Tibial artery (tissue), 4 donors: Measurements from ENCODE around the gene PRDM16.

ENCODE experiments used
- DNase-seq, 2 donors: peaks; one replicate each; pipeline ENCODE4 v3.0.0-alpha.2; 2019
- H3K27ac ChIP-seq, 2 donors: fragments of 200-600 bp; sonication (generic) in 1 of 2; 1 replicate in 1 of 2; 2 replicates in 1 of 2; pipeline ENCODE4 v1.5.1; 2018 to 2019; ENCODE audit warnings: mild to moderate bottlenecking in 1 of 2
- H3K27me3 ChIP-seq, 2 donors: fragments of 200-600 bp; sonication (generic) in 1 of 2; one replicate each; pipeline versions ENCODE4 v1.5.1 to v1.6.0; 2016 to 2019
- H3K36me3 ChIP-seq, 3 donors: fragments of 200-600 bp; sonication (generic) in 2 of 3; one replicate each; pipeline ENCODE4 v1.5.1; 2016 to 2019; ENCODE audit warnings: mild to moderate bottlenecking in 2 of 3
- H3K4me1 ChIP-seq, 4 donors: fragments of 200-600 bp; sonication (generic) in 2 of 4; 1 replicate in 3 of 4; 2 replicates in 1 of 4; pipeline ENCODE4 v1.5.1; 2016 to 2019
- H3K4me3 ChIP-seq, 2 donors: fragments of 200-600 bp; sonication (generic) in 1 of 2; 1 replicate in 1 of 2; 2 replicates in 1 of 2; pipeline ENCODE4 v1.5.1; 2018 to 2019; ENCODE audit warnings: mild to moderate bottlenecking in 2 of 2
- H3K9me3 ChIP-seq, 3 donors: fragments of 200-600 bp; sonication (generic) in 1 of 3; one replicate each; pipeline ENCODE4 v1.5.1; 2016 to 2019
- CTCF ChIP-seq, 2 experiments: fragments of 200-600 bp in 1 of 2; fragments of 450-650 bp in 1 of 2; IDR thresholded peaks; one replicate each; pipeline ENCODE4 v1.5.1; 2017 to 2019; ENCODE audit warnings: antibody characterized with exemption in 2 of 2, mild to moderate bottlenecking in 1 of 2, moderate library complexity in 1 of 2
- intact Hi-C: fragments of 100-400 bp; cut with DNase I; formaldehyde crosslinking; loops from one replicate; pipeline ENCODE4 v1.15.0; 2023; ENCODE audit warnings: low total_unique reads

Gene PRDM16

DNA sequence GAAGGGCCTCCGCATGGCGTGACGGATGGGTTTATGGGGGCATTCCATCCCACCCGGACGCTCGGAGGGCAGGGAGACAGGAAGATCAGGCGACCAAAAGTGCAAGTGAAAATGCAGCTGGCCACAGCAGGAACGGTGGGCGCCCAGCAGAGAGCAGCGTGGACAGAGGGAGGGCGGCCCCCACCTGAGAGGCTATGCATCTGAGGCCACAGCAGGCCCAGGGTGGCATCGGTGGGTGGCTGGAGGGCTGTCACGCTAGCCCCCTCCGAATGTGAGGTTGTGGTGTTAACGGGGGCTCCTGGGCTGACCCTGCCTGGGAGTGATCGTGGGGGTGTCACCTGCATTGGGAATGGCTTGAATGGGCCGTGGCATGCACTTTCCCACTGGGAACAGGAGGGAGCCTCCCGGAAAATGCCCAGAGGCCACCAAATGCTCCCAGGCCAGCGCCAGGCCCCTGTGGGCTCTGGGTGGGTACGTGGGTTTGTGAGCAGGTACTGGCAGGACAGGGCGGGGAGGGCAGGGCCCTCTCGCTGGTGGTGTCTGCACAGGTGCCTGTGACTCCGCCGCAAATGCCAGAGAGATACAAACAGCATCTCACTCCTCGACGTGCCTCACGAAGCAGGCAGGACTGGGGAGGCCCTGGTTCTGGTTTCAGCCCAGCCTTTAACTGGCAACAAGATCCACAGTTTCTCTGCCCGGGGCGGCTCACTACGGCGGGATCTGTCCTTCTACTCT, 172.8 kb downstream of the PRDM16 start:
- intact Hi-C loops: loop anchor here (10.0 kb wide), 1 partner anchor 767 kb away; the partner anchor contains the start of gene PLCH2
- no peak for TF ChIP-seq CTCF (IDR thresholded peaks at IDR 0.05)
- H3K27me3 ChIP-seq: no peaks in the 10 kb centered on the region
- H3K27ac ChIP-seq: peak overlapping the region; percentile 62 to 84
- DNase-seq: no peak
- H3K4me1 ChIP-seq: peaks cover 0 to 57% (median 29%) of the 10 kb centered on the region in 4 donors
- H3K36me3 ChIP-seq: peaks cover 0 to 17% (median 14%) of the 10 kb centered on the region in 3 donors
- peaks cover 0 to 9% (median 6%) of the 10 kb centered on the region in 3 donors for H3K9me3 ChIP-seq
- H3K4me3 ChIP-seq: no peak overlapping the region

GRCh38 chr1:3242408-3243260, 173.6 kb downstream of the PRDM16 start:
- no peak for DNase-seq
- Histone ChIP-seq H3K4me1 (peaks cover 0 to 56% (median 28%) of the 10 kb centered on the region in 4 donors), H3K9me3 (peaks cover 0 to 9% (median 6%) of the 10 kb centered on the region in 3 donors), H3K27me3 (no peaks in the 10 kb centered on the region), H3K27ac (peak overlapping the region; percentile 32 to 84), H3K4me3 (no peak overlapping the region), H3K36me3 (peaks cover 0 to 17% (median 14%) of the 10 kb centered on the region in 3 donors)
- TF ChIP-seq CTCF (IDR thresholded peaks at IDR 0.05): no peak
- intact Hi-C loops: loop anchor here (10.0 kb wide), 1 partner anchor 768 kb away; the partner anchor contains the start of gene PLCH2

- no peaks in the 10 kb centered on the region for H3K27me3 ChIP-seq
- H3K36me3 ChIP-seq: peaks cover 0 to 17% (median 14%) of the 10 kb centered on the region in 3 donors
- TF ChIP-seq CTCF (IDR thresholded peaks at IDR 0.05): no peak
- H3K4me1 ChIP-seq: peaks cover 0 to 56% (median 26%) of the 10 kb centered on the region in 4 donors
- peaks cover 0 to 9% (median 6%) of the 10 kb centered on the region in 3 donors for H3K9me3 ChIP-seq
- intact Hi-C loops: loop anchor here (10.0 kb wide), 1 partner anchor 769 kb away; the partner anchor contains the start of gene PLCH2
- no peak overlapping the region for H3K27ac ChIP-seq
- H3K4me3 ChIP-seq: no peak overlapping the region
- no peak for DNase-seq
Observed at GRCh38 chr1:3243304-3243703, 174.3 kb downstream of the PRDM16 start.

GRCh38 chr1:3244025-3244926, 175.3 kb downstream of the PRDM16 start:
- intact Hi-C loops: loop anchor here (10.0 kb wide), 1 partner anchor 769 kb away; the partner anchor contains the start of gene PLCH2
- no peak for DNase-seq
- no peak for TF ChIP-seq CTCF (IDR thresholded peaks at IDR 0.05)
- no peak overlapping the region for H3K27ac ChIP-seq
- peaks cover 0 to 4% (median 0%) of the 10 kb centered on the region in 3 donors for H3K9me3 ChIP-seq
- H3K27me3 ChIP-seq: no peaks in the 10 kb centered on the region
- no peak overlapping the region for H3K4me3 ChIP-seq
- peaks cover 0 to 58% (median 27%) of the 10 kb centered on the region in 4 donors for H3K4me1 ChIP-seq
- H3K36me3 ChIP-seq: peaks cover 0 to 17% (median 14%) of the 10 kb centered on the region in 3 donors

DNA sequence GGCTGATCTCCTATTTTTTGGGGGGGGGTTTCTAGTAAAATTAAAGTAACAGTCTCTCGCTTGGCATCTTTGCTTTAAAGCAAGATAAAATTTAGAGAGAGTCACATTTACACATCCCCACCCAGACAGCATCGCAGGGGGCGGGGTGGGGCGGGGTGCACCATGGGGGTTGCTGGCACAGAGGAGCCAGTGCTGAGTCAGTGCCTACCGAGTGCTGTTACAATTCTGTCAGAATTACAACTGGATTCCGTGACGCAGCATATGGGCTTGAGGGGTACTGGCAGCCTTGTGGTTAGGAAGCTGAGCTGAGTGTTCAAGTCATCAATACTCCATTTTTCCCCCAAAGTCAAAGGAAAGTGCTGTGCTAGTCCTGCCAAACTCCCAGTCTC, 175.9 kb downstream of the PRDM16 start:
- TF ChIP-seq CTCF (IDR thresholded peaks at IDR 0.05): no peak
- no peak for DNase-seq
- peaks cover 0 to 17% (median 14%) of the 10 kb centered on the region in 3 donors for H3K36me3 ChIP-seq
- H3K27ac ChIP-seq: no peak overlapping the region
- no peaks in the 10 kb centered on the region for H3K9me3 ChIP-seq
- H3K4me3 ChIP-seq: no peak overlapping the region
- no peaks in the 10 kb centered on the region for H3K27me3 ChIP-seq
- intact Hi-C loops: loop anchor here (10.0 kb wide), 1 partner anchor 770 kb away; the partner anchor contains the start of gene PLCH2
- peaks cover 0 to 58% (median 27%) of the 10 kb centered on the region in 4 donors for H3K4me1 ChIP-seq
